Thyroid gland (tissue), 4 donors: Measurements from ENCODE around the gene MNT.

Experiments used
- CTCF ChIP-seq, 6 experiments: fragments of 200-600 bp in 3 of 6; fragments of 450-650 bp in 3 of 6; sonication (generic) in 3 of 6; IDR thresholded peaks; one replicate each; pipeline ENCODE4 v1.5.1; 2016 to 2019; ENCODE audit warnings: antibody characterized with exemption in 6 of 6, mild to moderate bottlenecking in 2 of 6, inconsistent platforms in 1 of 6, moderate library complexity in 1 of 6
- POLR2A ChIP-seq, 2 donors: fragments of 450-650 bp; IDR thresholded peaks; one replicate each; pipeline ENCODE4 v1.6.1; 2017; ENCODE audit warnings: antibody characterized with exemption in 2 of 2, mild to moderate bottlenecking in 2 of 2, moderate library complexity in 1 of 2

DNA sequence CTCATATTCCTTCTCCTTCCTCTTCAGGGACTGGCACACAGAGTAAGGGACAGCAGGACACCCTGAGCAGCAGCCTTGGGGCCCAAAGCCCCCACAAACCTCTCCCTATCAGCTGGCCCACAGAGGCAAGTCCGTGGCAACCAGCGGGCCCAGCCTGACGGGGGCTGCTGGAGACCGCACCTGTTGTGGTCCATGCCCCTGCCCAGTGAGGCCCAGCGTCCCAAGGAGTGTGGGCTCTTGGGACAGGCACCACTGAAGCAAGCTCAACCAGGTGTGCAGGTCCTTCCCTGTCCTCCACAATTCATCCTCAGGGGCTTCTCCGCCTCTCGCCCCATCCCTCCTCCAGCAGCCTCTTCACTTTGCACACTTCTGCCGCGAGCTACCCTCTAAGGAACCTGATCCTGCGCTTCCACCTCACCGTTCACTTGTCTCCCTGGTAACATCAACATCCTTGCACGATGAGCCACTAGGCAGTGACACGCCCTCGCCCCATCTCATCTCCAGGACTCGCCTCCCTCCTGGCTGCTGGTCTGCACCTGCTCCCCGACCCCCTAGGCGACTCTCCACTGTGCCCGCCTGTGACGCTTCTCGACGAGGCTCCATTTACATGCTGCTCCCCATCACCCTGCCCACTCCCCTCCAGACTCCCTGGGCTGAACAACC lies 12.7 kb downstream of the MNT start:
- TF ChIP-seq CTCF (IDR thresholded peaks at IDR 0.05) = no peak
- no peak for TF ChIP-seq POLR2A (IDR thresholded peaks at IDR 0.05)
